K562 (cell line): ENCODE measurements around the gene MOB3B. TPM values are rescaled to one million over a fixed set of nuclear protein-coding genes. Genes with fewer than 3 reads are reported as not detected.

Source experiments
- ATAC-seq: fragments of 200-7000 bp; cut with Tn5 transposase; 3 replicates; pipeline ENCODE4 v1.9.1; 2020; ENCODE audit warnings: moderate library complexity
- BruUV-seq: library from RNA; stranded (reverse); fragments of 400-500 nt; replicated peaks from 2 replicates; lab custom pipeline; 2021; lab: Mats Ljungman, UMichigan
- CTCF ChIA-PET: fragments of 300-600 bp; formaldehyde crosslinking; extraction: SDS; loops from one replicate; lab custom pipeline; 2021; ENCODE audit warnings: low intra/inter-chr PET ratio; lab: Yijun Ruan, JAX
- POLR2A ChIA-PET: fragments of 300-600, 350-650 bp; sonication (Branson Sonifier 250); formaldehyde crosslinking; extraction: SDS; loops from one replicate; lab custom pipeline; 2021; ENCODE audit warnings: antibody characterized with exemption, inconsistent platforms; lab: Yijun Ruan, JAX
- DNase-seq, 4 experiments: peaks; one replicate each; pipeline versions ENCODE4 v3.0.0 to v3.0.0-alpha.2; 2011 to 2018; ENCODE audit warnings: low spot score in 3 of 4, mixed read lengths in 3 of 4; ENCODE audit errors: extremely low read depth in 1 of 4
- FAIRE-seq: peaks from 2 replicates; lab custom pipeline; 2011; peaks lifted over from hg19 to GRCh38; lab: Jason Lieb, UNC
- H2AFZ ChIP-seq: 2 replicates; pipeline ENCODE4 v1.6.0; 2011; ENCODE audit warnings: low read depth, low read length, control low read depth, inconsistent platforms
- H3K27ac ChIP-seq: fragments of 200-600 bp; 3 replicates; pipeline ENCODE4 v1.8.0; 2011; ENCODE audit warnings: low read depth, mild to moderate bottlenecking, control low read depth, inconsistent platforms, low read length, moderate library complexity, mixed read lengths; ENCODE audit errors: extremely low read depth
- H3K27me3 ChIP-seq, 2 experiments: fragments of 300-600 bp in 1 of 2; 2 replicates in 1 of 2; 3 replicates in 1 of 2; pipeline versions ENCODE4 v1.6.0 to v1.8.0; 2011; ENCODE audit warnings: inconsistent platforms in 2 of 2, low read length in 2 of 2, mild to moderate bottlenecking in 1 of 2, mixed read lengths in 1 of 2, moderate library complexity in 1 of 2; ENCODE audit not compliant: control insufficient read depth in 2 of 2, insufficient read depth in 2 of 2
- H3K36me3 ChIP-seq: fragments of 300-600 bp; 3 replicates; pipeline ENCODE4 v1.8.0; 2011; ENCODE audit warnings: mild to moderate bottlenecking, low read length, inconsistent platforms; ENCODE audit not compliant: control insufficient read depth, insufficient read depth
- H3K4me1 ChIP-seq, 2 experiments: fragments of 200-600 bp in 1 of 2; replicated peaks in 1 of 2; 2 replicates in 1 of 2; 3 replicates in 1 of 2; pipeline versions ENCODE4 v1.5.1 to v1.8.0; 2011; ENCODE audit warnings: inconsistent platforms in 2 of 2, low read length in 2 of 2, mild to moderate bottlenecking in 1 of 2, mixed read lengths in 1 of 2, moderate library complexity in 1 of 2; ENCODE audit not compliant: control insufficient read depth in 2 of 2, insufficient read depth in 2 of 2
- H3K4me2 ChIP-seq: 2 replicates; pipeline ENCODE4 v1.6.1; 2011; ENCODE audit warnings: low read length, control low read depth, inconsistent platforms, mixed read lengths; ENCODE audit not compliant: insufficient read depth
- H3K4me3 ChIP-seq: fragments of 200-600 bp; sonication (generic), shearing (Covaris generic); 2 replicates; pipeline ENCODE4 v1.5.1; 2016; ENCODE audit warnings: control low read depth, inconsistent platforms
- H3K79me2 ChIP-seq: fragments of 200-600 bp; 3 replicates; pipeline ENCODE4 v1.8.0; 2011; ENCODE audit warnings: low read length, inconsistent platforms; ENCODE audit not compliant: control insufficient read depth, insufficient read depth
- H3K9ac ChIP-seq, 2 experiments: 2 replicates each; pipeline versions ENCODE4 v1.6.0 to v1.6.1; 2011; ENCODE audit warnings: low read depth in 2 of 2, low read length in 2 of 2, control low read depth in 1 of 2, inconsistent platforms in 1 of 2, mild to moderate bottlenecking in 1 of 2, mixed read lengths in 1 of 2; ENCODE audit not compliant: insufficient read depth in 1 of 2
- H3K9me1 ChIP-seq: one replicate; pipeline ENCODE4 v1.6.0; 2011; ENCODE audit warnings: inconsistent platforms, mild to moderate bottlenecking, low read length, moderate library complexity; ENCODE audit not compliant: control insufficient read depth, insufficient read depth
- H3K9me3 ChIP-seq: replicated peaks from 2 replicates; pipeline ENCODE4 v1.5.1; 2011; ENCODE audit warnings: low read depth, low read length, inconsistent platforms; ENCODE audit not compliant: control insufficient read depth, insufficient read depth
- H4K20me1 ChIP-seq: replicated peaks from 2 replicates; pipeline ENCODE4 v1.6.1; 2011; ENCODE audit warnings: low read length, inconsistent platforms, mixed read lengths; ENCODE audit not compliant: control insufficient read depth, insufficient read depth
- ARNT ChIP-seq, 2 experiments: fragments of 450-650 bp; IDR thresholded peaks; 2 replicates each; pipeline ENCODE4 v1.6.1; 2016; ENCODE audit warnings: mild to moderate bottlenecking in 1 of 2
- ETV6 ChIP-seq, 3 experiments: fragments of 150-350 bp in 1 of 3; sonication (generic) in 1 of 3; formaldehyde crosslinking in 1 of 3; IDR thresholded peaks; 2 replicates each; pipeline versions ENCODE4 v1.6.1 to v1.8.0; 2014 to 2022; ENCODE audit warnings: borderline replicate concordance in 2 of 3, low read depth in 2 of 3, antibody characterized with exemption in 1 of 3, low read length in 1 of 3, mild to moderate bottlenecking in 1 of 3, missing genetic modification reagents in 1 of 3
- IRF2 ChIP-seq: sonication (generic); formaldehyde crosslinking; IDR thresholded peaks from 2 replicates; pipeline ENCODE4 v1.8.1; 2022; ENCODE audit warnings: mild to moderate bottlenecking, missing genetic modification reagents
- NONO ChIP-seq, 2 experiments: fragments of 200-400 bp in 1 of 2; fragments of 450-650 bp in 1 of 2; formaldehyde crosslinking in 1 of 2; IDR thresholded peaks; 2 replicates each; pipeline ENCODE4 v1.6.1; 2017; ENCODE audit warnings: low read depth in 2 of 2, mild to moderate bottlenecking in 2 of 2, moderate library complexity in 2 of 2, low read length in 1 of 2
- PML ChIP-seq: IDR thresholded peaks from 2 replicates; pipeline ENCODE4 v1.6.1; 2012; ENCODE audit warnings: low read length, inconsistent platforms
- RBBP5 ChIP-seq: fragments of 200-600 bp; sonication (generic); IDR thresholded peaks from 2 replicates; pipeline ENCODE4 v1.6.1; 2012; ENCODE audit warnings: borderline replicate concordance, mild to moderate bottlenecking, low read length, control low read depth, inconsistent platforms; ENCODE audit not compliant: insufficient read depth, poor library complexity, severe bottlenecking
- RBM17 ChIP-seq: fragments of 200-400 bp; formaldehyde crosslinking; IDR thresholded peaks from 2 replicates; pipeline ENCODE4 v1.6.1; 2017; ENCODE audit warnings: low read depth, mild to moderate bottlenecking, low read length, borderline replicate concordance
- ZBTB7A ChIP-seq: IDR thresholded peaks from 2 replicates; pipeline ENCODE4 v1.6.1; 2011; ENCODE audit warnings: low read depth, mild to moderate bottlenecking, low read length, moderate library complexity, borderline replicate concordance; ENCODE audit not compliant: control insufficient read depth
- WGBS: fragments of 100-300 bp; shearing (Covaris generic); methylation state at CpG from one replicate; pipeline ENCODE4 v1.1.6; 2016; ENCODE audit warnings: low coverage, mixed read lengths; ENCODE audit not compliant: insufficient coverage; ENCODE audit errors: missing lambda C conversion rate; 5-methylcytosine and 5-hydroxymethylcytosine counted together
- in situ Hi-C: fragments of 300-500 bp; cut with MboI; formaldehyde crosslinking; loops from 4 replicates; pipeline ENCODE4 v1.15.0; 2018; ENCODE audit warnings: inconsistent platforms, mixed read lengths
- intact Hi-C: fragments of 100-400 bp; cut with micrococcal nuclease; formaldehyde crosslinking; loops from 2 replicates; pipeline ENCODE4 v1.14.2; 2022
- polyA plus RNA-seq, 8 experiments: library from polyadenylated mRNA; depleted of rRNA in 4 of 8; stranded (reverse) in 5 of 8; unstranded in 3 of 8; fragments of >200 nt; fragmentation: Nextera tagmentation in 2 of 8; fragmentation: Illumina TruSeq in 1 of 8; extraction: Ambion mirVana in 2 of 8; extraction: Trizol in 1 of 8; gene quantifications; 2 replicates each; pipeline versions ENCODE4 v1.2.1 to v1.2.3, GENCODE V29; 2011 to 2014; ENCODE audit warnings: inconsistent platforms in 1 of 8, missing spikeins in 1 of 8
- total RNA-seq, 7 experiments: library from RNA; depleted of rRNA in 6 of 7; stranded (reverse); fragments of >200 nt in 6 of 7; fragmentation: Illumina TruSeq in 2 of 7; extraction: Trizol in 2 of 7; gene quantifications; 2 replicates each; pipeline versions ENCODE4 v1.2.1 to v1.2.3, GENCODE V29; 2011 to 2021; ENCODE audit warnings: low replicate concordance in 1 of 7

The MOB3B gene
- total and polyA plus RNA-seq, 9 of the 15 experiments (the other 6 are each of a cell fraction or from before 2014, with no cell fraction given) = 3.6 to 12.8 (median 7.2) TPM

GRCh38 chr9:27527702-27528075 lies 1.9 kb downstream of the MOB3B start:
- ChIA-PET POLR2A (interaction anchor here (0.5 to 0.8 kb wide), 2 partner anchors 14 to 89 kb away, joined by 3 read pairs; no protein-coding TSS in a partner anchor), CTCF (no interaction called here)
- H3K9ac ChIP-seq = peak overlapping the region; percentile 64 to 91
- no peak for TF ChIP-seq RBM17
- no peak for TF ChIP-seq NONO (IDR thresholded peaks at IDR 0.05; ENCODE audit: low read depth in 2 of 2, low read length in 1 of 2)
- no peak for TF ChIP-seq ETV6 (IDR thresholded peaks at IDR 0.05; ENCODE audit: borderline replicate concordance in 1 of 2, low read depth in 2 of 2, low read length in 1 of 2)
- no peak for TF ChIP-seq ETV6 (CRISPR knock-in tag; IDR thresholded peaks at IDR 0.05; ENCODE audit: borderline replicate concordance)
- no peak for TF ChIP-seq RBBP5
- no peak for TF ChIP-seq PML
- no peak for TF ChIP-seq ARNT (IDR thresholded peaks at IDR 0.05)
- no peak for TF ChIP-seq ZBTB7A
- no peak for TF ChIP-seq IRF2 (CRISPR knock-in tag)
- no peak overlapping the region for H2AFZ ChIP-seq
- H3K36me3 ChIP-seq = peaks cover 9% of the 10 kb centered on the region; the same call in 1 of the 3 replicates
- FAIRE-seq (no peak), DNase-seq (peak in 1 of 4 experiments; percentile 8), ATAC-seq (no peak)
- intact Hi-C loops (loop anchor here (5.0 kb wide), 1 partner anchor 65 kb away; no protein-coding TSS in a partner anchor), in situ Hi-C loops (loop anchor here (10.0 kb wide), 1 partner anchor 73 kb away; no protein-coding TSS in a partner anchor)
- 0% methylated on average over 5 of the region's 8 CpGs for WGBS
- peak overlapping the region; percentile 62 for H3K27ac ChIP-seq
- no peaks in the 10 kb centered on the region for H3K27me3 ChIP-seq
- H3K4me1 ChIP-seq = peaks cover 3 to 8% of the 10 kb centered on the region in 2 experiments; a peak in 4 of 5 replicates
- H3K4me3 ChIP-seq = peak overlapping the region; percentile 60
- no peaks in the 10 kb centered on the region for H3K9me1 ChIP-seq
- no TSS peak for BruUV-seq
- peak overlapping the region; percentile 72 for H3K4me2 ChIP-seq
- no peaks in the 10 kb centered on the region for H3K9me3 ChIP-seq
- peaks cover 75% of the 10 kb centered on the region for H3K79me2 ChIP-seq
- no peaks in the 10 kb centered on the region for H4K20me1 ChIP-seq
